Measurements from ENCODE around the gene CDKAL1. TPM values are rescaled to one million over a fixed set of nuclear protein-coding genes. Genes with fewer than 3 reads are reported as not detected.

Gene CDKAL1
- total RNA-seq, 1 donor from 2014 or later: 9.1 TPM

DNA sequence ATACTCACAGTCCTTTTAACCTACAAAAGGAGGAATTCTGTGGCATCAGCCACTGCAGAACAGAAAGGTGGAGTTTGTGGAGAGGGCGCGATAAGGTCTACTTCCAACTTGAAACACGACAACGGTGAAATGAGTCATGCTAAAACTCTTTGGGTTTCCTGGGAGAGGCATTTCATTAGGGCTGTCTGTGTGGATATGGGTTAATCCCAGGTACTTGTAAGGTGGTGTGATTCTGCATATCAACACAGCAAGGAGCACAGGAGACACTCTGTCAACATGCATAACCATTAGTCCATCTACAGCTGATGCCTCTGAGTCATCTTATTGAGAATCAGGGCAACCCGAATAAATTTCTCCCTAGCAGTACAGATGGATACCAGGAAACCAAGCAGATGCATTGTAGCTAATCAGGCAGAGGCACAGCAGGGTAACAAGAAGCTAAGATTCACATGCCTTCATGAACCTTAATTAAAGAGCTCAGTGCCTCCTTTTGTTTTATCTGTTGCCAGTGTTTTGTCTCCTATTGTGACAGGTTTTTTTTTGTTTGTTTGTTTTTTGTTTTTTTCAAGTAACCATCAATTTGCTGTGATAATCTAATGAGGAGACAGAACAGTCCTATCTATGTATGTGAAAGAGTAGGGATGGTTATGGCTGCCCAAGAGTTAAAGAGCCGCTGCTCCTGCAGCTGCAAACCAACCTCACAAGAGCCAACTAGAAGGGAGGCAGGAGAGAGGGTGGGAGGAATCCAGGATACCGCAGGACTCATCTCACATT is 743.5 kb downstream of the CDKAL1 start:
- no peak for DNase-seq
- intact Hi-C loops (cut with micrococcal nuclease): no loop called here
- Histone ChIP-seq H3K27me3 (ENCODE audit: low read depth) (no peaks in the 10 kb centered on the region), H3K4me1 (peaks cover 11% of the 10 kb centered on the region), H3K9me3 (replicated peaks) (peaks cover 7% of the 10 kb centered on the region), H3K36me3 (no peaks in the 10 kb centered on the region), H3K4me3 (peak overlapping the region; percentile 14), H3K27ac (replicated peaks) (peak overlapping the region; percentile 18)
- TF ChIP-seq, protein P1, sequence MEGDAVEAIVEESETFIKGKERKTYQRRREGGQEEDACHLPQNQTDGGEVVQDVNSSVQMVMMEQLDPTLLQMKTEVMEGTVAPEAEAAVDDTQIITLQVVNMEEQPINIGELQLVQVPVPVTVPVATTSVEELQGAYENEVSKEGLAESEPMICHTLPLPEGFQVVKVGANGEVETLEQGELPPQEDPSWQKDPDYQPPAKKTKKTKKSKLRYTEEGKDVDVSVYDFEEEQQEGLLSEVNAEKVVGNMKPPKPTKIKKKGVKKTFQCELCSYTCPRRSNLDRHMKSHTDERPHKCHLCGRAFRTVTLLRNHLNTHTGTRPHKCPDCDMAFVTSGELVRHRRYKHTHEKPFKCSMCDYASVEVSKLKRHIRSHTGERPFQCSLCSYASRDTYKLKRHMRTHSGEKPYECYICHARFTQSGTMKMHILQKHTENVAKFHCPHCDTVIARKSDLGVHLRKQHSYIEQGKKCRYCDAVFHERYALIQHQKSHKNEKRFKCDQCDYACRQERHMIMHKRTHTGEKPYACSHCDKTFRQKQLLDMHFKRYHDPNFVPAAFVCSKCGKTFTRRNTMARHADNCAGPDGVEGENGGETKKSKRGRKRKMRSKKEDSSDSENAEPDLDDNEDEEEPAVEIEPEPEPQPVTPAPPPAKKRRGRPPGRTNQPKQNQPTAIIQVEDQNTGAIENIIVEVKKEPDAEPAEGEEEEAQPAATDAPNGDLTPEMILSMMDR (IDR thresholded peaks at IDR 0.05; ENCODE audit: borderline replicate concordance): no peak

DNA sequence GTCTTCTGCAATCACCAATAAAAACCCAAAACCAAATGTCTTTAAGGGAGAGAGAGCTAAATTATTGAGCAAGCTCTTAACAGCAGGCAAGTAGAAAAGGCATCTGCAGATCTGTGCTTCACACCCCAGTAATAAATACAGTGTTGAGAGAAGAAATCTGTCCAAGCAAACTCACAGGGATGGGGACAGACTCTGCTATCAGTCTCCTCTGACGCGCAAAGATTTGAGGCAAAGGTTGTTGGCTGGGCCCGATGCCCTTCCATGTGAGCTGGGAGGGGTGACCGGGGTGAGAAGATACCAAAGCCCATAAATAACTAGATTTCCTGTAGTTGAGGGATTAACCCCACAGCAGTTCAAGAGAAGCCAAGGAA is 744.1 kb downstream of the CDKAL1 start:
- Histone ChIP-seq H3K27me3 (ENCODE audit: low read depth) (no peaks in the 10 kb centered on the region), H3K9me3 (replicated peaks) (peaks cover 2% of the 10 kb centered on the region), H3K4me1 (peaks cover 11% of the 10 kb centered on the region), H3K4me3 (peak overlapping the region; percentile 14), H3K36me3 (no peaks in the 10 kb centered on the region), H3K27ac (replicated peaks) (peak overlapping the region; percentile 18)
- intact Hi-C loops (cut with micrococcal nuclease): no loop called here
- DNase-seq: peak; percentile 21
- TF ChIP-seq, protein P1 (IDR thresholded peaks at IDR 0.05; ENCODE audit: borderline replicate concordance): no peak

DNA sequence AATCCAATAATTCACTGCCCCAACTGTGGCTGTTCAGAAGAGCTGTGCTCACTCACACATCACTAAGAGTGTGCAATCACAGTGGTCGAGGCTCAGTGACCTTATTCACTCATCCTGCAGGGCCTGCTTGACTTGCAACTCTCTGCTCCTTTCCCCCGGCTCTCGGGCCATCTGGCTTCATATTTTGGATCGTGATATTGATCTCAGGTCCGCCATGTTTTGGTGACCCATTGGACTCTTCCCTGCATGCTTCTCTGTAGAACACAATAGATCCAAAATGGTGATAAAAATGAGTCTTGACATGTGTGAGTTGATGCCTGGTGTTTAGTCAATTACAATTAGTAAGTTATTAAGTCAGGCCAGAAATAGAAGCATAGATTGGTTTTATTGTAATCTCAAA is 745.4 kb downstream of the CDKAL1 start:
- H3K36me3 ChIP-seq: no peaks in the 10 kb centered on the region
- intact Hi-C loops (cut with micrococcal nuclease): no loop called here

DNA sequence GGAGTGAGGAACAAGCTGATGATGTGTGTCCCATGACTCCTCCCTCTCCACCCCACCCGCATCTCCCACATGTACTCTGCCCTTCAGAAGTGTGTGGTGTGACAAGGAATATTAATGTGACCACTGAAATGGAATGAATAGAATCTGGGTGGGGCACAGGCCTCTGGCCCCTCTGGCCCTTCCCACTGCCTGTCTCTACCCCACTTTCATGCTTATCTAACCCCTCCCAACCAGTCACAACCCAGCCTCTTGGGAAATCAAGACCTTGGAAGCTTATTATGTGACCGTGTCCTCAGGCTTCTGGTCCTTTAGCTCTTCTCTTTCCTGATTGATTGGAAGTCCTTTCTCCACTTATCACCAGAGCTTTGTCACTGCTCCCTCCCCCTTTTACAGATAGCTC is 747.1 kb downstream of the CDKAL1 start:
- TF ChIP-seq, protein P1 (IDR thresholded peaks at IDR 0.05; ENCODE audit: borderline replicate concordance): no peak
- DNase-seq: no peak

More for the DNA sequence above, 745.4 kb downstream of the CDKAL1 start:
- no peak for DNase-seq
- peaks cover 11% of the 10 kb centered on the region for H3K4me1 ChIP-seq
- no peak overlapping the region for H3K4me3 ChIP-seq
- no peaks in the 10 kb centered on the region for H3K27me3 ChIP-seq (ENCODE audit: low read depth)
- TF ChIP-seq, protein P1 (IDR thresholded peaks at IDR 0.05; ENCODE audit: borderline replicate concordance): no peak
- no peaks in the 10 kb centered on the region for H3K9me3 ChIP-seq (replicated peaks)
- no peak overlapping the region for H3K27ac ChIP-seq (replicated peaks)

More for the DNA sequence above, 747.1 kb downstream of the CDKAL1 start:
- Histone ChIP-seq H3K27me3 (ENCODE audit: low read depth) (no peaks in the 10 kb centered on the region), H3K4me1 (peaks cover 11% of the 10 kb centered on the region), H3K9me3 (replicated peaks) (no peaks in the 10 kb centered on the region), H3K4me3 (no peak overlapping the region), H3K36me3 (no peaks in the 10 kb centered on the region), H3K27ac (replicated peaks) (no peak overlapping the region)
- intact Hi-C loops (cut with micrococcal nuclease): no loop called here

Other genes starting within 250 kb of the CDKAL1 start
- gene E2F3, start 132.6 kb upstream of the CDKAL1 start, total RNA-seq: 6.7 TPM